H1 (cell line): ENCODE data around the gene CAPZB. TPM values are rescaled to one million over a fixed set of nuclear protein-coding genes. Genes with fewer than 3 reads are reported as not detected.

Source experiments
- CTCF ChIA-PET: fragments of 300-600 bp; sonication (Branson Sonifier 250); formaldehyde crosslinking; loops from one replicate; lab custom pipeline; 2021; ENCODE audit not compliant: partially characterized antibody; lab: Charles Lee
- POLR2A ChIA-PET: fragments of 300-600 bp; sonication (Branson Sonifier 250); formaldehyde crosslinking; loops from one replicate; lab custom pipeline; 2021; ENCODE audit warnings: inconsistent platforms; ENCODE audit not compliant: partially characterized antibody; lab: Charles Lee
- DNase-seq, 2 experiments: peaks; one replicate each; pipeline versions ENCODE4 v3.0.0 to v3.0.0-alpha.2; 2010 to 2022; ENCODE audit warnings: low spot score in 2 of 2, low read depth in 1 of 2, mixed read lengths in 1 of 2
- FAIRE-seq: peaks from 2 replicates; lab custom pipeline; 2011; peaks lifted over from hg19 to GRCh38; lab: Jason Lieb, UNC
- H2AFZ ChIP-seq: 2 replicates; pipeline ENCODE4 v1.8.1; 2012; ENCODE audit warnings: low read length, inconsistent platforms
- H2AK5ac ChIP-seq: 2 replicates; pipeline ENCODE4 v1.6.1; 2013; ENCODE audit warnings: low read depth, low read length
- H2BK120ac ChIP-seq: replicated peaks from 2 replicates; pipeline ENCODE3; 2013; ENCODE audit warnings: low read depth, low read length, inconsistent platforms
- H2BK12ac ChIP-seq: 2 replicates; pipeline ENCODE4 v1.6.1; 2013; ENCODE audit warnings: low read depth, low read length
- H2BK15ac ChIP-seq: 2 replicates; pipeline ENCODE4 v1.6.1; 2013; ENCODE audit warnings: low read length
- H2BK20ac ChIP-seq: 2 replicates; pipeline ENCODE4 v1.6.1; 2013; ENCODE audit warnings: low read length
- H2BK5ac ChIP-seq: 2 replicates; pipeline ENCODE4 v1.6.1; 2013; ENCODE audit warnings: low read depth, low read length
- H3K14ac ChIP-seq: 2 replicates; pipeline ENCODE4 v1.6.1; 2013; ENCODE audit warnings: inconsistent platforms; ENCODE audit not compliant: insufficient read length
- H3K18ac ChIP-seq: 2 replicates; pipeline ENCODE4 v1.6.1; 2013; ENCODE audit warnings: low read length; ENCODE audit errors: extremely low read depth
- H3K23ac ChIP-seq: 2 replicates; pipeline ENCODE4 v1.6.1; 2013; ENCODE audit warnings: inconsistent platforms; ENCODE audit not compliant: insufficient read length
- H3K23me2 ChIP-seq: 2 replicates; pipeline ENCODE4 v1.6.1; 2013; ENCODE audit warnings: low read depth, low read length
- H3K27ac ChIP-seq: 2 replicates; pipeline ENCODE4 v1.6.1; 2011; ENCODE audit warnings: low read depth, low read length, inconsistent platforms
- H3K27me3 ChIP-seq, 4 experiments: replicated peaks in 1 of 4; 1 replicate in 1 of 4; 2 replicates in 3 of 4; pipeline versions ENCODE4 v1.6.1 to v1.8.1; 2011 to 2013; ENCODE audit warnings: low read length in 3 of 4, mild to moderate bottlenecking in 3 of 4, inconsistent platforms in 2 of 4, mixed read lengths in 2 of 4, moderate library complexity in 1 of 4; ENCODE audit not compliant: control insufficient read depth in 3 of 4, insufficient read depth in 3 of 4; ENCODE audit errors: extremely low read depth in 1 of 4
- H3K36me3 ChIP-seq, 4 experiments: 2 replicates each; pipeline versions ENCODE4 v1.6.1 to v1.8.1; 2011 to 2013; ENCODE audit warnings: mild to moderate bottlenecking in 4 of 4, low read length in 3 of 4, moderate library complexity in 2 of 4, control low read depth in 1 of 4, inconsistent platforms in 1 of 4; ENCODE audit not compliant: insufficient read depth in 4 of 4, control insufficient read depth in 2 of 4
- H3K4ac ChIP-seq: replicated peaks from 2 replicates; pipeline ENCODE3; 2013; ENCODE audit warnings: low read length, low read depth, mixed read lengths, inconsistent platforms; ENCODE audit not compliant: insufficient read length
- H3K4me1 ChIP-seq, 4 experiments: replicated peaks in 1 of 4; 1 replicate in 1 of 4; 2 replicates in 3 of 4; pipeline versions ENCODE4 v1.6.1 to v1.8.1; 2011 to 2013; ENCODE audit warnings: low read length in 3 of 4, inconsistent platforms in 2 of 4, mixed read lengths in 1 of 4; ENCODE audit not compliant: insufficient read depth in 4 of 4, control insufficient read depth in 3 of 4
- H3K4me2 ChIP-seq, 2 experiments: 2 replicates each; pipeline versions ENCODE4 v1.6.1 to v1.8.1; 2011 to 2013; ENCODE audit warnings: low read depth in 2 of 2, low read length in 2 of 2, control low read depth in 1 of 2, inconsistent platforms in 1 of 2, mild to moderate bottlenecking in 1 of 2; ENCODE audit not compliant: insufficient read depth in 1 of 2
- H3K4me3 ChIP-seq, 4 experiments: fragments of 200-600, 300-600 bp in 1 of 4; sonication (generic), shearing (Covaris generic), sonication (Bioruptor Twin) in 1 of 4; 2 replicates each; pipeline versions ENCODE4 v1.5.1 to v1.8.1; 2011 to 2016; ENCODE audit warnings: low read length in 4 of 4, low read depth in 3 of 4, control low read depth in 2 of 4, inconsistent platforms in 2 of 4, mild to moderate bottlenecking in 2 of 4, mixed read lengths in 1 of 4, moderate library complexity in 1 of 4; ENCODE audit not compliant: insufficient read depth in 2 of 4; ENCODE audit errors: extremely low read depth in 1 of 4
- H3K56ac ChIP-seq: replicated peaks from 2 replicates; pipeline ENCODE3; 2013; ENCODE audit warnings: low read depth, mild to moderate bottlenecking, mixed read lengths, low read length, inconsistent platforms; ENCODE audit not compliant: insufficient read length
- H3K79me1 ChIP-seq: 2 replicates; pipeline ENCODE4 v1.6.1; 2013; ENCODE audit warnings: low read depth, low read length, control low read depth
- H3K79me2 ChIP-seq, 2 experiments: 2 replicates each; pipeline versions ENCODE4 v1.6.1 to v1.8.1; 2012 to 2013; ENCODE audit warnings: low read length in 2 of 2, mild to moderate bottlenecking in 2 of 2, inconsistent platforms in 1 of 2; ENCODE audit not compliant: insufficient read depth in 2 of 2, control insufficient read depth in 1 of 2
- H3K9ac ChIP-seq, 4 experiments: replicated peaks in 1 of 4; 1 replicate in 1 of 4; 2 replicates in 3 of 4; pipeline versions ENCODE4 v1.6.1 to v1.8.1; 2011 to 2013; ENCODE audit warnings: low read depth in 3 of 4, low read length in 3 of 4, control low read depth in 2 of 4, mild to moderate bottlenecking in 2 of 4, moderate library complexity in 2 of 4, inconsistent platforms in 1 of 4; ENCODE audit errors: extremely low read depth in 1 of 4
- H3K9me3 ChIP-seq, 2 experiments: 2 replicates each; pipeline versions ENCODE4 v1.6.1 to v1.8.1; 2012 to 2013; ENCODE audit warnings: mild to moderate bottlenecking in 2 of 2, moderate library complexity in 2 of 2, control low read depth in 1 of 2, inconsistent platforms in 1 of 2, low read depth in 1 of 2, low read length in 1 of 2, mixed read lengths in 1 of 2; ENCODE audit not compliant: insufficient read depth in 2 of 2
- H4K20me1 ChIP-seq, 2 experiments: replicated peaks in 1 of 2; 2 replicates each; pipeline versions ENCODE3 to v1.8.1; 2011 to 2013; ENCODE audit warnings: inconsistent platforms in 2 of 2, low read length in 2 of 2, mild to moderate bottlenecking in 1 of 2; ENCODE audit not compliant: insufficient read depth in 2 of 2, control insufficient read depth in 1 of 2
- H4K5ac ChIP-seq: 2 replicates; pipeline ENCODE4 v1.6.1; 2013; ENCODE audit warnings: low read length, low read depth, mixed read lengths, inconsistent platforms; ENCODE audit not compliant: insufficient read length
- H4K8ac ChIP-seq: 2 replicates; pipeline ENCODE4 v1.8.0; 2013; ENCODE audit warnings: mild to moderate bottlenecking, moderate library complexity, low read length, inconsistent platforms; ENCODE audit not compliant: insufficient read depth; ENCODE audit errors: extremely low read depth
- H4K91ac ChIP-seq: replicated peaks from 2 replicates; pipeline ENCODE3; 2013; ENCODE audit warnings: low read length, mixed read lengths, inconsistent platforms; ENCODE audit not compliant: insufficient read length
- ATF3 ChIP-seq: IDR thresholded peaks from 2 replicates; pipeline ENCODE4 v1.6.1; 2011; ENCODE audit warnings: low read depth, mild to moderate bottlenecking, low read length; ENCODE audit not compliant: insufficient read depth
- EZH2 ChIP-seq: fragments of 200-600 bp; sonication (generic); IDR thresholded peaks from 2 replicates; pipeline ENCODE4 v1.7.1; 2012; ENCODE audit warnings: low read depth, mild to moderate bottlenecking, moderate library complexity, low read length, inconsistent platforms; ENCODE audit not compliant: severe bottlenecking
- FOSL1 ChIP-seq: IDR thresholded peaks from 2 replicates; pipeline ENCODE4 v1.6.1; 2011; ENCODE audit warnings: mild to moderate bottlenecking, low read depth, low read length, moderate library complexity; ENCODE audit not compliant: insufficient read depth
- MAX ChIP-seq: IDR thresholded peaks from 2 replicates; pipeline ENCODE4 v1.6.1; 2012; ENCODE audit warnings: inconsistent platforms
- NRF1 ChIP-seq: IDR thresholded peaks from 2 replicates; pipeline ENCODE4 v1.6.1; 2011; ENCODE audit warnings: mild to moderate bottlenecking, low read depth, low read length, improper control_type of control experiment
- RNF2 ChIP-seq: fragments of 200-900, 300-1000 bp; sonication (generic); IDR thresholded peaks from 2 replicates; pipeline ENCODE4 v1.7.1; 2016; ENCODE audit warnings: borderline replicate concordance, low read depth, mild to moderate bottlenecking, antibody characterized with exemption, low read length; ENCODE audit not compliant: poor library complexity, severe bottlenecking; ENCODE audit errors: missing control alignments
- SIX5 ChIP-seq: IDR thresholded peaks from 2 replicates; pipeline ENCODE4 v1.6.1; 2011; ENCODE audit warnings: mild to moderate bottlenecking, low read depth, low read length
- WGBS, 2 experiments: shearing (Covaris generic) in 1 of 2; methylation state at CpG; one replicate each; pipeline versions ENCODE4 v1.1.6 to v1.1.7; 2013 to 2015; ENCODE audit warnings: low lambda C conversion rate in 2 of 2, mixed read lengths in 2 of 2, inconsistent platforms in 1 of 2, low coverage in 1 of 2, missing lambda C conversion rate in 1 of 2; ENCODE audit not compliant: insufficient replicate concordance in 2 of 2, insufficient coverage in 1 of 2, insufficient read length in 1 of 2; ENCODE audit errors: extremely low coverage in 1 of 2, missing lambda C conversion rate in 1 of 2; 5-methylcytosine and 5-hydroxymethylcytosine counted together
- polyA plus RNA-seq, 7 experiments: library from polyadenylated mRNA; depleted of rRNA in 3 of 7; stranded (reverse) in 5 of 7; unstranded in 2 of 7; fragments of >200 nt in 5 of 7; fragments of 200-250 nt in 2 of 7; gene quantifications; 1 replicate in 5 of 7; 2 replicates in 1 of 7; 4 replicates in 1 of 7; pipeline versions ENCODE4 v1.2.1 to v1.2.3, GENCODE V29; 2011 to 2013; ENCODE audit warnings: missing spikeins in 2 of 7, mixed read lengths in 2 of 7
- total RNA-seq: library from RNA; stranded (reverse); fragmentation: NEBNext Ultra II Directional; extraction: Animal tissue kit (Norgen Biotek cat#: 25700); gene quantifications from 2 replicates; pipeline ENCODE4 v1.2.1, GENCODE V29; 2021

The CAPZB gene
- total and polyA plus RNA-seq, 2 of the 8 experiments (the other 6 are each of a cell fraction or from before 2014, with no cell fraction given), result 162 to 371 TPM

- DNase-seq (no peak), FAIRE-seq (no peak)
- Histone ChIP-seq H4K8ac (no peak overlapping the region), H3K9me3 (no peaks in the 10 kb centered on the region), H3K14ac (no peak overlapping the region), H2AK5ac (no peak overlapping the region), H3K79me1 (no peaks in the 10 kb centered on the region), H4K20me1 (no peaks in the 10 kb centered on the region), H3K36me3 (no peaks in the 10 kb centered on the region), H3K4me3 (no peak overlapping the region), H3K9ac (no peak overlapping the region), H3K4me1 (no peaks in the 10 kb centered on the region), H2BK15ac (no peak overlapping the region), H3K23me2 (no peaks in the 10 kb centered on the region), H2AFZ (no peak overlapping the region), H4K5ac (no peak overlapping the region), H3K4ac (no peak overlapping the region), H3K56ac (no peak overlapping the region), H2BK120ac (no peak overlapping the region), H2BK20ac (no peak overlapping the region), H2BK5ac (no peak overlapping the region), H3K4me2 (no peak overlapping the region), H3K27me3 (no peaks in the 10 kb centered on the region), H2BK12ac (no peak overlapping the region), H4K91ac (no peak overlapping the region), H3K18ac (no peak overlapping the region), H3K27ac (no peak overlapping the region), H3K23ac (no peak overlapping the region), H3K79me2 (no peaks in the 10 kb centered on the region)
- ChIA-PET POLR2A (interaction anchor here (0.7 kb wide), 1 partner anchor 17 kb away, joined by 3 read pairs; no protein-coding TSS in a partner anchor), CTCF (interaction anchor here (1.0 to 1.5 kb wide), 2 partner anchors 18 to 76 kb away, joined by 3 to 4 read pairs; no protein-coding TSS in a partner anchor)
- WGBS, 2 experiments, result 90% methylated on average over 11 of the region's 11 CpGs; no CpG with 5 or more reads in 1 of the 2 experiments
- no peak for TF ChIP-seq EZH2
- no peak for TF ChIP-seq MAX
- no peak for TF ChIP-seq FOSL1
- TF ChIP-seq ATF3, result no peak
- no peak for TF ChIP-seq NRF1
- no peak for TF ChIP-seq SIX5
- no peak for TF ChIP-seq RNF2
Measured at GRCh38 chr1:19505693-19506457, 20.5 kb upstream of the CAPZB start.
